Uterus (tissue), 2 donors: Measurements from ENCODE around the gene PDE6B.

Experiments used
- CTCF ChIP-seq, 4 experiments: fragments of 200-600 bp in 2 of 4; fragments of 450-650 bp in 2 of 4; sonication (generic) in 2 of 4; IDR thresholded peaks; one replicate each; pipeline ENCODE4 v1.5.1; 2016 to 2019; ENCODE audit warnings: antibody characterized with exemption in 4 of 4, mild to moderate bottlenecking in 2 of 4, moderate library complexity in 1 of 4
- POLR2A ChIP-seq, 2 donors: fragments of 450-650 bp; IDR thresholded peaks; one replicate each; pipeline ENCODE4 v1.6.1; 2016; ENCODE audit warnings: antibody characterized with exemption in 2 of 2, mild to moderate bottlenecking in 1 of 2, moderate library complexity in 1 of 2

- TF ChIP-seq CTCF (IDR thresholded peaks at IDR 0.05) (no peak), POLR2A (IDR thresholded peaks at IDR 0.05) (no peak)
Measured at GRCh38 chr4:612749-613125, 12.6 kb upstream of the PDE6B start.
